Smooth muscle cell (in vitro differentiated cells): Measurements from ENCODE around the gene ZNF576. TPM values are rescaled to one million over a fixed set of nuclear protein-coding genes. Genes with fewer than 3 reads are reported as not detected.
A peak's percentile ranks its signal among the peaks of the same experiment; 100 is the strongest.

Experiments
- DNase-seq: peaks from one replicate; lab custom pipeline; 2025; ENCODE audit not compliant: unreplicated experiment; lab: John Stamatoyannopoulos, UW
- H2AFZ ChIP-seq: fragments of 200-600 bp; sonication (generic); 2 replicates; pipeline ENCODE4 v1.6.0; 2016; ENCODE audit warnings: antibody characterized with exemption, low read depth, mild to moderate bottlenecking
- H3F3A ChIP-seq: fragments of 200-600 bp; sonication (generic); 2 replicates; pipeline ENCODE4 v1.6.0; 2017; ENCODE audit warnings: antibody characterized with exemption, low read depth
- H3K27ac ChIP-seq: fragments of 200-600 bp; sonication (generic); 2 replicates; pipeline ENCODE4 v1.5.1; 2016; ENCODE audit warnings: low read depth, mild to moderate bottlenecking
- H3K27me3 ChIP-seq: fragments of 200-600 bp; sonication (generic); 2 replicates; pipeline ENCODE4 v1.6.1; 2016; ENCODE audit warnings: low read depth, mild to moderate bottlenecking
- H3K36me3 ChIP-seq: fragments of 200-600 bp; sonication (generic); 2 replicates; pipeline ENCODE4 v1.5.1; 2016; ENCODE audit warnings: low read depth
- H3K4me1 ChIP-seq: fragments of 200-600 bp; sonication (generic); 2 replicates; pipeline ENCODE4 v1.5.1; 2016; ENCODE audit warnings: low read depth
- H3K4me2 ChIP-seq: fragments of 200-600 bp; sonication (generic); 2 replicates; pipeline ENCODE4 v1.6.0; 2016; ENCODE audit warnings: mild to moderate bottlenecking
- H3K4me3 ChIP-seq: fragments of 200-600 bp; sonication (generic); 2 replicates; pipeline ENCODE4 v1.5.1; 2016; ENCODE audit warnings: mild to moderate bottlenecking
- H3K79me2 ChIP-seq: fragments of 200-600 bp; sonication (generic); 2 replicates; pipeline ENCODE4 v1.6.0; 2016; ENCODE audit warnings: low read depth, mild to moderate bottlenecking
- H3K9ac ChIP-seq: fragments of 200-600 bp; sonication (generic); 2 replicates; pipeline ENCODE4 v1.6.0; 2016; ENCODE audit warnings: low read depth
- H3K9me3 ChIP-seq: fragments of 200-600 bp; sonication (generic); replicated peaks from 2 replicates; pipeline ENCODE4 v1.5.1; 2016; ENCODE audit warnings: low read depth
- H4K20me1 ChIP-seq: fragments of 200-600 bp; sonication (generic); 2 replicates; pipeline ENCODE4 v1.6.0; 2016; ENCODE audit warnings: low read depth
- WGBS: methylation state at CpG from one replicate; pipeline ENCODE4 v1.1.7; 2016; ENCODE audit warnings: low lambda C conversion rate; 5-methylcytosine and 5-hydroxymethylcytosine counted together
- polyA plus RNA-seq: library from polyadenylated mRNA; unstranded; fragments of >200 nt; fragmentation: Nextera tagmentation; extraction: Ambion mirVana; gene quantifications from 2 replicates; pipeline ENCODE4 v1.2.1, GENCODE V29; 2016
- total RNA-seq: library from RNA; depleted of rRNA; stranded (reverse); fragments of >200 nt; gene quantifications from 2 replicates; pipeline ENCODE4 v1.2.3, GENCODE V29; 2014
- TF ChIP-seq, protein P1 (sequence below): fragments of 200-600 bp; sonication (generic); IDR thresholded peaks from 2 replicates; pipeline ENCODE4 v1.5.1; 2017; ENCODE audit warnings: borderline replicate concordance, mild to moderate bottlenecking, antibody characterized with exemption; ENCODE audit not compliant: insufficient read depth, poor library complexity, severe bottlenecking

ZNF576 gene
- total and polyA plus RNA-seq, 2 experiments from 2014 or later, result 2.7 to 13.7 TPM

DNA sequence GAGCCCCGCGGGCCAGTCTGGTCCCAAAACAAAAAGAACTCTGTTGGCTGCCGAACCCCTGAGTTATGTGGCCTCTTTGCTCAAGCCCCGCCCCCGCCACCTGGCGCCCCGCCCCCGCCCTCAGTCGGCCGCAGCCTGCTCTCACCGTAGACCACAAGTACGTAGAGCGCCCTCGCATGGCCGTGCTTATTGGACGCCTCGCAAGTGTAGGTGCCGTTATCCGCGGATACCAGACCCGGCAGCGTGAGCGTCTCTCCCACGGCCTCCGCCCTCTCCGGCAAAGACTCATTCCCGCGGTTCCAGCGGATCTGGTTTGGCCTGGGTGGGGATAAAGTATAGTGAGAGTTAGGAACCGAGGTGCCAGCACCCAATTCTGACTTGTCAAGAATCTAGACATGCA lies 28.5 kb downstream of the ZNF576 start:
- no peak overlapping the region for H3K9ac ChIP-seq
- DNase-seq, result no peak
- H3K36me3 ChIP-seq, result no peaks in the 10 kb centered on the region
- no peaks in the 10 kb centered on the region for H3K27me3 ChIP-seq
- no peak overlapping the region for H3K4me2 ChIP-seq
- TF ChIP-seq, protein P1, sequence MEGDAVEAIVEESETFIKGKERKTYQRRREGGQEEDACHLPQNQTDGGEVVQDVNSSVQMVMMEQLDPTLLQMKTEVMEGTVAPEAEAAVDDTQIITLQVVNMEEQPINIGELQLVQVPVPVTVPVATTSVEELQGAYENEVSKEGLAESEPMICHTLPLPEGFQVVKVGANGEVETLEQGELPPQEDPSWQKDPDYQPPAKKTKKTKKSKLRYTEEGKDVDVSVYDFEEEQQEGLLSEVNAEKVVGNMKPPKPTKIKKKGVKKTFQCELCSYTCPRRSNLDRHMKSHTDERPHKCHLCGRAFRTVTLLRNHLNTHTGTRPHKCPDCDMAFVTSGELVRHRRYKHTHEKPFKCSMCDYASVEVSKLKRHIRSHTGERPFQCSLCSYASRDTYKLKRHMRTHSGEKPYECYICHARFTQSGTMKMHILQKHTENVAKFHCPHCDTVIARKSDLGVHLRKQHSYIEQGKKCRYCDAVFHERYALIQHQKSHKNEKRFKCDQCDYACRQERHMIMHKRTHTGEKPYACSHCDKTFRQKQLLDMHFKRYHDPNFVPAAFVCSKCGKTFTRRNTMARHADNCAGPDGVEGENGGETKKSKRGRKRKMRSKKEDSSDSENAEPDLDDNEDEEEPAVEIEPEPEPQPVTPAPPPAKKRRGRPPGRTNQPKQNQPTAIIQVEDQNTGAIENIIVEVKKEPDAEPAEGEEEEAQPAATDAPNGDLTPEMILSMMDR, result peak; percentile 23
- no peaks in the 10 kb centered on the region for H3F3A ChIP-seq
- H3K27ac ChIP-seq, result no peak overlapping the region
- 14% methylated on average over 28 of the region's 30 CpGs for WGBS
- no peak overlapping the region for H3K4me3 ChIP-seq
- H2AFZ ChIP-seq, result no peak overlapping the region
- no peaks in the 10 kb centered on the region for H3K79me2 ChIP-seq
- no peaks in the 10 kb centered on the region for H3K9me3 ChIP-seq
- H3K4me1 ChIP-seq, result peaks cover 5% of the 10 kb centered on the region
- no peaks in the 10 kb centered on the region for H4K20me1 ChIP-seq

DNA sequence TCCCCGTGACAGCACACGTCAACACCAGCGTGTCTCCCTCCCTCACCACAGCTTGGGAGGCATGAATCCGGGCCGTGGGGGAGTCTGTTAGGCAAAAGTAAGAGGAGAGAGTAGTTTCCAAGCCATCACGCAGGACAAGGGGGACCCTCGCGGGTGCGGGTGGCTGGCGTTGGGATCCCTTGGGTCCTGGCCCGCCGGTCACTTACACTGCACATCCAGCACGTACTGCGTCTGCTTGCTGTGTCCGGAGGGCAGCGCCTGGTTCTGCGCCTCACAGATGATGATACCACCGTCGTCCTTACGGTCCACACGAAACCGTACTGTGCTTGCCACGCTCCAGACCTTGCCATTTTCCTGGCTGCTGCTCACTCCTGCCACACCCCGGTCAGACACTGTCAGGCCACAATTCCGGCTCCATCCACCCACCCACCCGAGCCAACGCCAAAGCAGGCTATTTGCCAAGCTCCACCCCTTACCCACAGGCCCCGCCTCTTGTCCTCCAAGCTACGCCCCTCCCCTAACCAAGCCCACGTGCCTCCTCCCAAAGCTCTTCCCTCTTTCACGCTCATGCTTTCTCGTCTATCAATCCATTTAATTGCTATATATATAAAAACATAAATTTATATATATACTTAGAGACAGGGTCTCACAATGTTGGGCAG lies 29.7 kb downstream of the ZNF576 start:
- no peak overlapping the region for H3K9ac ChIP-seq
- TF ChIP-seq, protein P1, result no peak
- H3F3A ChIP-seq, result no peaks in the 10 kb centered on the region
- no peak overlapping the region for H3K4me3 ChIP-seq
- no peak overlapping the region for H3K4me2 ChIP-seq
- H3K27ac ChIP-seq, result no peak overlapping the region
- no peaks in the 10 kb centered on the region for H3K4me1 ChIP-seq
- 82% methylated on average over 30 of the region's 32 CpGs for WGBS
- DNase-seq, result no peak
- no peaks in the 10 kb centered on the region for H3K27me3 ChIP-seq
- no peaks in the 10 kb centered on the region for H3K9me3 ChIP-seq
- H3K36me3 ChIP-seq, result no peaks in the 10 kb centered on the region
- no peaks in the 10 kb centered on the region for H3K79me2 ChIP-seq
- no peak overlapping the region for H2AFZ ChIP-seq
- H4K20me1 ChIP-seq, result no peaks in the 10 kb centered on the region

DNA sequence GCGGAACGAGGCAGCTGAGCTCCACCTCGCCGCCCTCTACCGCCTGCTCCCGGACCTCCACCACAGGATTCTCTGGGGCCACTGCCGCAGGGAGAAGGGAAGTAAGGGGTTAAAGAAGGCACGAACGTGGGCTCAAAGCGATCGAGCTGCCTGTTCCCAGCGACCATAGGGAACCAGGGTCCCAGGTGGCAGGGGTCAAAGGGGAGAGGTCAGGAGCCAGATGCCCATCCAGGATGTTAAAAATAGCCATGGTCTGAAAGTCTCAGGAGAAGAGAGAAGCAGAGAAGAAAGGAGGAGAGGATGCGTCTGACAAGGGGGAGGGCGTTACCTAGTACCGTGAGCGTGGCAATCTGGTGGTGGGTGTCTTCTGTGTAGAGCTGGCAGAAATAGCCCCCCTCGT lies 30.4 kb downstream of the ZNF576 start:
- TF ChIP-seq, protein P1, result no peak
- no peak overlapping the region for H3K4me2 ChIP-seq
- no peaks in the 10 kb centered on the region for H3K36me3 ChIP-seq
- H3K27ac ChIP-seq, result no peak overlapping the region
- no peak for DNase-seq
- H3K9me3 ChIP-seq, result no peaks in the 10 kb centered on the region
- 86% methylated on average over 17 of the region's 17 CpGs for WGBS
- H2AFZ ChIP-seq, result no peak overlapping the region
- H3K4me1 ChIP-seq, result no peaks in the 10 kb centered on the region
- H3K27me3 ChIP-seq, result no peaks in the 10 kb centered on the region
- H3K4me3 ChIP-seq, result no peak overlapping the region
- no peaks in the 10 kb centered on the region for H3K79me2 ChIP-seq
- no peaks in the 10 kb centered on the region for H3F3A ChIP-seq
- H4K20me1 ChIP-seq, result no peaks in the 10 kb centered on the region
- H3K9ac ChIP-seq, result no peak overlapping the region
